Neutrophil (primary cell): ENCODE results near the gene POLN.

Experiments used
- H3K27ac ChIP-seq: fragments of 200-600 bp; sonication (generic); 2 replicates; pipeline ENCODE4 v1.5.1; 2016; ENCODE audit warnings: mild to moderate bottlenecking, moderate library complexity
- H3K27me3 ChIP-seq: fragments of 200-600 bp; sonication (generic); 2 replicates; pipeline ENCODE4 v1.6.0; 2016; ENCODE audit warnings: mild to moderate bottlenecking
- H3K36me3 ChIP-seq: fragments of 200-600 bp; sonication (generic); 2 replicates; pipeline ENCODE4 v1.5.1; 2017
- H3K4me1 ChIP-seq, 2 experiments: fragments of 200-600 bp in 1 of 2; sonication (generic) in 1 of 2; 1 replicate in 1 of 2; 2 replicates in 1 of 2; pipeline versions ENCODE4 v1.5.1 to v1.6.1; 2013 to 2016; ENCODE audit warnings: low read depth in 1 of 2, low read length in 1 of 2, mild to moderate bottlenecking in 1 of 2, moderate library complexity in 1 of 2; ENCODE audit not compliant: control insufficient read depth in 1 of 2, insufficient read depth in 1 of 2
- H3K4me3 ChIP-seq, 2 experiments: fragments of 200-600 bp in 1 of 2; sonication (generic) in 1 of 2; 1 replicate in 1 of 2; 2 replicates in 1 of 2; pipeline ENCODE4 v1.5.1; 2013 to 2016; ENCODE audit warnings: low read depth in 1 of 2, low read length in 1 of 2, mild to moderate bottlenecking in 1 of 2, moderate library complexity in 1 of 2
- H3K9me3 ChIP-seq: fragments of 200-600 bp; sonication (generic); 2 replicates; pipeline ENCODE4 v1.5.1; 2016
- CTCF ChIP-seq: fragments of 200-600 bp; sonication (generic); IDR thresholded peaks from 2 replicates; pipeline ENCODE4 v1.5.1; 2016; ENCODE audit warnings: antibody characterized with exemption

POLN gene

GRCh38 chr4:2141762-2142451, 100.0 kb downstream of the POLN start:
- H3K9me3 ChIP-seq = no peaks in the 10 kb centered on the region
- no peak for TF ChIP-seq CTCF

GRCh38 chr4:2141022-2141761, 100.7 kb downstream of the POLN start:
- Histone ChIP-seq H3K27me3 (peaks cover 16% of the 10 kb centered on the region), H3K9me3 (no peaks in the 10 kb centered on the region), H3K36me3 (no peaks in the 10 kb centered on the region), H3K27ac (no peak overlapping the region), H3K4me3 (no peak overlapping the region), H3K4me1 (no peaks in the 10 kb centered on the region)
- no peak for TF ChIP-seq CTCF

More at GRCh38 chr4:2141762-2142451, 100.0 kb downstream of the POLN start:
- no peaks in the 10 kb centered on the region for H3K36me3 ChIP-seq
- no peak overlapping the region for H3K27ac ChIP-seq
- H3K4me3 ChIP-seq = no peak overlapping the region
- peaks cover 9% of the 10 kb centered on the region for H3K27me3 ChIP-seq
- no peaks in the 10 kb centered on the region for H3K4me1 ChIP-seq

- no peaks in the 10 kb centered on the region for H3K9me3 ChIP-seq
- no peaks in the 10 kb centered on the region for H3K36me3 ChIP-seq
- H3K27me3 ChIP-seq = peaks cover 39% of the 10 kb centered on the region
- no peak for TF ChIP-seq CTCF
- no peaks in the 10 kb centered on the region for H3K4me1 ChIP-seq
- H3K4me3 ChIP-seq = no peak overlapping the region
- no peak overlapping the region for H3K27ac ChIP-seq
These were observed 102.9 kb downstream of the POLN start for GRCh38 chr4:2138846-2139500.

- Histone ChIP-seq H3K4me1 (no peaks in the 10 kb centered on the region), H3K4me3 (no peak overlapping the region), H3K9me3 (no peaks in the 10 kb centered on the region), H3K36me3 (no peaks in the 10 kb centered on the region), H3K27ac (no peak overlapping the region), H3K27me3 (peaks cover 46% of the 10 kb centered on the region)
- no peak for TF ChIP-seq CTCF
These were observed 105.2 kb downstream of the POLN start for GRCh38 chr4:2136726-2137125.

- H3K9me3 ChIP-seq = no peaks in the 10 kb centered on the region
These were observed 106.8 kb downstream of the POLN start for GRCh38 chr4:2135083-2135482.

More at GRCh38 chr4:2135083-2135482, 106.8 kb downstream of the POLN start:
- Histone ChIP-seq H3K27ac (no peak overlapping the region), H3K27me3 (peaks cover 46% of the 10 kb centered on the region), H3K4me3 (no peak overlapping the region), H3K36me3 (no peaks in the 10 kb centered on the region), H3K4me1 (no peaks in the 10 kb centered on the region)
- no peak for TF ChIP-seq CTCF
